Neural cell (in vitro differentiated cells): ENCODE results near the gene DCANP1. TPM values are rescaled to one million over a fixed set of nuclear protein-coding genes. Genes with fewer than 3 reads are reported as not detected.

ENCODE experiments used
- H2AFZ ChIP-seq: fragments of 200-600, 300-800 bp; sonication (generic), shearing (Covaris generic); 2 replicates; pipeline ENCODE4 v1.6.0; 2014; ENCODE audit warnings: low read depth, mild to moderate bottlenecking, antibody characterized with exemption, low read length, moderate library complexity
- H3F3A ChIP-seq: fragments of 200-600 bp; shearing (Covaris generic); 2 replicates; pipeline ENCODE4 v1.6.1; 2016; ENCODE audit warnings: mild to moderate bottlenecking, moderate library complexity, mixed read lengths, antibody characterized with exemption, low read length; ENCODE audit not compliant: insufficient read depth, poor library complexity, severe bottlenecking
- H3K27ac ChIP-seq: fragments of 200-600, 300-800 bp; sonication (generic), shearing (Covaris generic); 2 replicates; pipeline ENCODE4 v1.5.1; 2014; ENCODE audit warnings: mild to moderate bottlenecking, low read length, moderate library complexity
- H3K27me3 ChIP-seq: fragments of 300-800, 200-600 bp; sonication (generic), shearing (Covaris generic); 2 replicates; pipeline ENCODE4 v1.6.0; 2014; ENCODE audit warnings: mild to moderate bottlenecking, low read depth, low read length, moderate library complexity; ENCODE audit not compliant: insufficient read depth
- H3K36me3 ChIP-seq: fragments of 300-800, 200-600 bp; sonication (generic), shearing (Covaris generic); 2 replicates; pipeline ENCODE4 v1.5.1; 2014; ENCODE audit warnings: mild to moderate bottlenecking, antibody characterized with exemption, low read length, moderate library complexity; ENCODE audit not compliant: insufficient read depth
- H3K4me2 ChIP-seq: fragments of 300-800, 200-600 bp; sonication (generic), shearing (Covaris generic); 2 replicates; pipeline ENCODE4 v1.6.0; 2014; ENCODE audit warnings: mild to moderate bottlenecking, low read length
- H3K4me3 ChIP-seq: fragments of 300-800, 200-600 bp; sonication (generic), shearing (Covaris generic); 2 replicates; pipeline ENCODE4 v1.5.1; 2014; ENCODE audit warnings: mild to moderate bottlenecking, low read length, moderate library complexity
- H3K79me2 ChIP-seq: fragments of 200-600 bp; shearing (Covaris generic); replicated peaks from 2 replicates; pipeline ENCODE4 v1.6.0; 2014; ENCODE audit warnings: mild to moderate bottlenecking, low read length, moderate library complexity; ENCODE audit not compliant: insufficient read depth
- H3K9ac ChIP-seq: fragments of 300-800, 200-600 bp; sonication (generic), shearing (Covaris generic); 2 replicates; pipeline ENCODE4 v1.6.1; 2016; ENCODE audit warnings: mild to moderate bottlenecking, low read length, mixed read lengths
- H3K9me2 ChIP-seq: fragments of 200-600 bp; shearing (Covaris generic); 2 replicates; pipeline ENCODE4 v1.6.1; 2016; ENCODE audit warnings: mild to moderate bottlenecking, low read length, mixed read lengths; ENCODE audit not compliant: insufficient read depth
- H3K9me3 ChIP-seq: fragments of 200-600, 300-800 bp; sonication (generic), shearing (Covaris generic); 2 replicates; pipeline ENCODE4 v1.6.1; 2016; ENCODE audit warnings: mild to moderate bottlenecking, mixed run types, low read length, moderate library complexity, mixed read lengths
- H4K20me1 ChIP-seq: fragments of 200-600 bp; shearing (Covaris generic); 2 replicates; pipeline ENCODE4 v1.6.1; 2016; ENCODE audit warnings: mild to moderate bottlenecking, mixed run types; ENCODE audit not compliant: insufficient read depth
- CTCF ChIP-seq: fragments of 450-650 bp; IDR thresholded peaks from 2 replicates; pipeline ENCODE4 v1.5.1; 2014; ENCODE audit warnings: antibody characterized with exemption, mild to moderate bottlenecking, moderate library complexity; ENCODE audit not compliant: poor library complexity, severe bottlenecking
- EP300 ChIP-seq: fragments of 450-650 bp; conservative IDR thresholded peaks from 2 replicates; pipeline ENCODE4 v1.6.1; 2014; ENCODE audit warnings: antibody characterized with exemption, mild to moderate bottlenecking, moderate library complexity; ENCODE audit not compliant: poor library complexity, severe bottlenecking
- EZH2 ChIP-seq: fragments of 200-600, 300-800 bp; shearing (Covaris generic), sonication (generic); IDR thresholded peaks from 2 replicates; pipeline ENCODE4 v1.6.1; 2014; ENCODE audit warnings: antibody characterized with exemption, low read length, borderline replicate concordance, mild to moderate bottlenecking; ENCODE audit not compliant: insufficient read depth, poor library complexity, severe bottlenecking
- MXI1 ChIP-seq: fragments of 450-650 bp; conservative IDR thresholded peaks from 2 replicates; pipeline ENCODE4 v1.6.1; 2014; ENCODE audit warnings: antibody characterized with exemption, mild to moderate bottlenecking; ENCODE audit not compliant: poor library complexity, severe bottlenecking
- POLR2AphosphoS5 ChIP-seq: IDR thresholded peaks from 2 replicates; pipeline ENCODE4 v1.6.1; 2012
- RAD21 ChIP-seq: fragments of 450-650 bp; conservative IDR thresholded peaks from 2 replicates; pipeline ENCODE4 v1.6.1; 2014; ENCODE audit warnings: antibody characterized with exemption, mild to moderate bottlenecking, moderate library complexity
- REST ChIP-seq: IDR thresholded peaks from 2 replicates; pipeline ENCODE4 v1.6.1; 2012; ENCODE audit warnings: borderline replicate concordance
- SMC3 ChIP-seq: fragments of 450-650 bp; conservative IDR thresholded peaks from 2 replicates; pipeline ENCODE4 v1.6.1; 2014; ENCODE audit warnings: antibody characterized with exemption, mild to moderate bottlenecking, moderate library complexity; ENCODE audit not compliant: poor library complexity
- TAF1 ChIP-seq: IDR thresholded peaks from 2 replicates; pipeline ENCODE4 v1.6.1; 2012; ENCODE audit warnings: low read depth
- polyA plus RNA-seq: library from polyadenylated mRNA; depleted of rRNA; stranded (reverse); fragments of >200 nt; gene quantifications from 2 replicates; pipeline ENCODE4 v1.2.3, GENCODE V29; 2014

DCANP1 gene
- polyA plus RNA-seq, 1 donor from 2014 or later, result not detected

GRCh38 chr5:135452321-135453030 lies 5.3 kb upstream of the DCANP1 start, which contains the start of gene TIFAB:
TIFAB (minus strand) TSS chr5:135452351; CDS start chr5:135449939, 2,412 bp downstream.
- H2AFZ ChIP-seq, result no peak within 1 kb of the TSS
- H3K9me2 ChIP-seq, result no peaks in the 10 kb centered on the region
- no peaks in the 10 kb centered on the region for H3K27me3 ChIP-seq
- no peaks in the 10 kb centered on the region for H3K9me3 ChIP-seq
- H4K20me1 ChIP-seq, result no peaks in the 10 kb centered on the region
- no peak within 1 kb of the TSS for H3K27ac ChIP-seq
- H3K4me2 ChIP-seq, result no peak within 1 kb of the TSS
- no peak for TF ChIP-seq POLR2AphosphoS5
- no peak for TF ChIP-seq MXI1
- no peak for TF ChIP-seq EZH2
- no peak for TF ChIP-seq EP300
- no peak for TF ChIP-seq REST
- no peak for TF ChIP-seq SMC3
- TF ChIP-seq CTCF, result no peak
- no peak for TF ChIP-seq RAD21
- no peak within 1 kb of the TSS for H3K9ac ChIP-seq
- no peaks in the 10 kb centered on the region for H3K79me2 ChIP-seq
- no peaks in the 10 kb centered on the region for H3F3A ChIP-seq
- H3K36me3 ChIP-seq, result no peaks in the 10 kb centered on the region
- H3K4me3 ChIP-seq, result no peak within 1 kb of the TSS

- no peak overlapping the region for H3K4me3 ChIP-seq
- H3K9me3 ChIP-seq, result no peaks in the 10 kb centered on the region
- H3K9me2 ChIP-seq, result no peaks in the 10 kb centered on the region
- H3K36me3 ChIP-seq, result no peaks in the 10 kb centered on the region
- no peaks in the 10 kb centered on the region for H3K79me2 ChIP-seq
- no peak for TF ChIP-seq EZH2
- TF ChIP-seq POLR2AphosphoS5, result no peak
- no peak for TF ChIP-seq REST
- TF ChIP-seq TAF1, result no peak
- TF ChIP-seq EP300, result no peak
- no peak for TF ChIP-seq SMC3
- H3K4me2 ChIP-seq, result no peak overlapping the region
- H3K27me3 ChIP-seq, result no peaks in the 10 kb centered on the region
- no peaks in the 10 kb centered on the region for H4K20me1 ChIP-seq
- no peak overlapping the region for H3K27ac ChIP-seq
- H3K9ac ChIP-seq, result no peak overlapping the region
- no peak overlapping the region for H2AFZ ChIP-seq
- no peaks in the 10 kb centered on the region for H3F3A ChIP-seq
Measured at GRCh38 chr5:135451581-135452320, 4.6 kb upstream of the DCANP1 start.
